Right lobe of liver (tissue), 4 donors: ENCODE results near the gene MRPL36.

Source experiments
- POLR2A ChIP-seq: fragments of 450-650 bp; IDR thresholded peaks from one replicate; pipeline ENCODE4 v1.6.1; 2017; ENCODE audit warnings: antibody characterized with exemption, mild to moderate bottlenecking
- TF ChIP-seq, protein P1 (sequence below), 4 donors: fragments of 200-600 bp in 3 of 4; fragments of 450-650 bp in 1 of 4; IDR thresholded peaks; one replicate each; pipeline versions ENCODE4 v1.5.1 to v1.8.0; 2016 to 2022; ENCODE audit warnings: antibody characterized with exemption in 4 of 4, mild to moderate bottlenecking in 2 of 4
- donor health status: DM: no; HTN: no; CAD: no.
- donor health status: DM: no; HTN: no; CAD: no.
- donor health status: DM: no; HTN: yes; CAD: no.

DNA sequence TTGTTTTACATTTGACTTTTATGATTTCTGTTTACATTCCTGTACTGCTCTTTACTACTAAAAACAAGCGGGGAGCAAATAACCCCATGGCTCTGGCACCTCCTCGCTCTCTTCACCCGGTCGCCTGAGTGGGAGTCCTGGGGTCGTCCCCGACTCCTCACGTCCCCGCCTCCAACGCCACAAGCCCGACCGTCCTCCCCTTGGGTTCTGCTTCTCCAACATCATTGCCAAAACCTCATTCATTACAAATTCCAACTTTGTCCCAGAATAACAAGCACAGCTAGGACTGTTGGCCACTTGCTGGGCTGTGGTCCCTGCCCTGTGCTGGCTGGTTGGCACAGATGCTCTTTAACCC is 35.1 kb downstream of the MRPL36 start:
- TF ChIP-seq, protein P1, sequence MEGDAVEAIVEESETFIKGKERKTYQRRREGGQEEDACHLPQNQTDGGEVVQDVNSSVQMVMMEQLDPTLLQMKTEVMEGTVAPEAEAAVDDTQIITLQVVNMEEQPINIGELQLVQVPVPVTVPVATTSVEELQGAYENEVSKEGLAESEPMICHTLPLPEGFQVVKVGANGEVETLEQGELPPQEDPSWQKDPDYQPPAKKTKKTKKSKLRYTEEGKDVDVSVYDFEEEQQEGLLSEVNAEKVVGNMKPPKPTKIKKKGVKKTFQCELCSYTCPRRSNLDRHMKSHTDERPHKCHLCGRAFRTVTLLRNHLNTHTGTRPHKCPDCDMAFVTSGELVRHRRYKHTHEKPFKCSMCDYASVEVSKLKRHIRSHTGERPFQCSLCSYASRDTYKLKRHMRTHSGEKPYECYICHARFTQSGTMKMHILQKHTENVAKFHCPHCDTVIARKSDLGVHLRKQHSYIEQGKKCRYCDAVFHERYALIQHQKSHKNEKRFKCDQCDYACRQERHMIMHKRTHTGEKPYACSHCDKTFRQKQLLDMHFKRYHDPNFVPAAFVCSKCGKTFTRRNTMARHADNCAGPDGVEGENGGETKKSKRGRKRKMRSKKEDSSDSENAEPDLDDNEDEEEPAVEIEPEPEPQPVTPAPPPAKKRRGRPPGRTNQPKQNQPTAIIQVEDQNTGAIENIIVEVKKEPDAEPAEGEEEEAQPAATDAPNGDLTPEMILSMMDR (IDR thresholded peaks at IDR 0.05), result no peak
- no peak for TF ChIP-seq POLR2A
